ENCODE measurements around the gene FAM136A.
"Not testable (repeated sequence)": the region's sequence is repeated elsewhere in the genome, so short reads cannot be mapped to it uniquely, and the experiment has no call there.

FAM136A gene

DNA sequence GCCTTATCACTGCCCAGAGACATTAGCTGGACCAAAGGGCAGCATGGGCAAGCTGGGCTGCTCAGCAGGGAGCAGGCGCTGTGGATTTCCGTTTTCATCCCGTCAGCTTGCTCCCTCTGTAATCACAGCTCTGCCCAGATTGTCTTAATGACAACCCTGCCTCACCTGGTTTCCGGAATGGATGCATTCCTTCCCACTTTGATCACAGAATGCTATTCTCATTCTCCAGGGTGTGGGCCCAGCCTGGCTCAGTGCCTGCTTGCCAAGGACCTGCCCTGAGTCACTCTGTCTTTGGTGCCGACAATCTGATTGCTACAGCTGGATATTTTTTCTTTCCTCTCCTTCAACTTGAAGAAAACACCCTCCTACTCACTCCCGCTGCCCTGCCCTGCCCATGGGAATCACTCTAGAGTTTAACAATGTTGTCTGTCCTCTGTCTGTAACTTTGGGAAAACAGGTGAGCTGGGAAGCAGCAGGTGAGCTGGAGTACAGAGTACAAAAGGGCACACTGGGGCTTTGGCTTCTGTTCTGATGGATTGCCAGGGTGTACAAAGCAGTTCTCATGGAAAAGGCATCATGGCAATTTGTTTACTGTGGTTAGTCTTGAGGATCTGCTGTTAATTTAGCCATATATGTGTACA, 27.2 kb upstream of the FAM136A start:
- WGBS, result 63% methylated on average over 6 of the region's 6 CpGs
- Histone ChIP-seq H3K27ac (ENCODE audit: low read depth, low read length) (0 out of 2 replicates have a peak overlapping the region, but pooled peaks have one; percentile 30), H3K9ac (ENCODE audit: low read depth, low read length) (no peak overlapping the region), H3K27me3 (ENCODE audit: insufficient read depth, low read length) (no peaks in the 10 kb centered on the region; the same call in 1 of the 2 replicates), H3K9me3 (ENCODE audit: insufficient read depth, low read depth, low read length) (no peaks in the 10 kb centered on the region), H3K36me3 (ENCODE audit: insufficient read depth, low read length) (no peaks in the 10 kb centered on the region), H3K4me1 (ENCODE audit: insufficient read depth, low read length) (no peaks in the 10 kb centered on the region), H3K4me3 (ENCODE audit: low read length) (no peak overlapping the region)

- over 99% methylated on average over 6 of the region's 7 CpGs for WGBS
- no peak overlapping the region for H3K4me3 ChIP-seq (ENCODE audit: low read length)
- no peaks in the 10 kb centered on the region for H3K36me3 ChIP-seq (ENCODE audit: insufficient read depth, low read length)
- peaks cover 3% of the 10 kb centered on the region; the same call in 1 of the 2 replicates for H3K27me3 ChIP-seq (ENCODE audit: insufficient read depth, low read length)
- H3K4me1 ChIP-seq (ENCODE audit: insufficient read depth, low read length), result no peaks in the 10 kb centered on the region
- no peak overlapping the region for H3K9ac ChIP-seq (ENCODE audit: low read depth, low read length)
- H3K27ac ChIP-seq (ENCODE audit: low read depth, low read length), result no peak overlapping the region
- H3K9me3 ChIP-seq (ENCODE audit: insufficient read depth, low read depth, low read length), result no peaks in the 10 kb centered on the region
Measured at GRCh38 chr2:70325875-70326274, 24.0 kb upstream of the FAM136A start.

DNA sequence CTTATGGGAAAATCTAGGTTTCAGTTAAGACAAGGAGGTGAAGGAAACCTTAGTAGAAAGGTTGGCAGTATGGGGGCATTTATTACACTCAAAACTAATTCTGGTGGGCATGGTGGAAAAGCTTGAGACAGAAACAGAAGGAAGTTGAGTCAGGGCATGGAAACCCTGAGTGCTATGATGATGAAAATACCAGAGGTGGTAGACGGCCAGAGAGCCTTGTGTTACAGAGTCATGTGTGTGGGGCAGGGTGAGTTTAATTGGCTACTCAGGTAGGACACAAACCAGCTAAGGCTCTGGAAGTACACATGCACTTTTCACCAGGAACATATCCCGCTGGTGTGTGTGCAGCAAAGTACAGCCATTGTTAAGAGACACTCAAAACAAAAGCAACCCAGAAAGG, 20.7 kb upstream of the FAM136A start:
- Histone ChIP-seq H3K4me3 (ENCODE audit: low read length) (no peak overlapping the region), H3K9ac (ENCODE audit: low read depth, low read length) (no peak overlapping the region), H3K36me3 (ENCODE audit: insufficient read depth, low read length) (no peaks in the 10 kb centered on the region), H3K9me3 (ENCODE audit: insufficient read depth, low read depth, low read length) (no peaks in the 10 kb centered on the region), H3K4me1 (ENCODE audit: insufficient read depth, low read length) (no peaks in the 10 kb centered on the region), H3K27me3 (ENCODE audit: insufficient read depth, low read length) (peaks cover 3% of the 10 kb centered on the region; the same call in 1 of the 2 replicates), H3K27ac (ENCODE audit: low read depth, low read length) (no peak overlapping the region)
- 85% methylated on average over 2 of the region's 2 CpGs for WGBS

- Histone ChIP-seq H3K27me3 (ENCODE audit: insufficient read depth, low read length) (0 out of 2 replicates have a peak, but pooled peaks cover 3% of the 10 kb centered on the region), H3K36me3 (ENCODE audit: insufficient read depth, low read length) (no peaks in the 10 kb centered on the region), H3K9ac (ENCODE audit: low read depth, low read length) (no peak overlapping the region), H3K4me3 (ENCODE audit: low read length) (no peak overlapping the region), H3K4me1 (ENCODE audit: insufficient read depth, low read length) (no peaks in the 10 kb centered on the region), H3K9me3 (ENCODE audit: insufficient read depth, low read depth, low read length) (no peaks in the 10 kb centered on the region), H3K27ac (ENCODE audit: low read depth, low read length) (no peak overlapping the region)
- 88% methylated on average over 6 of the region's 6 CpGs for WGBS
Measured at GRCh38 chr2:70321370-70321769, 19.5 kb upstream of the FAM136A start.

DNA sequence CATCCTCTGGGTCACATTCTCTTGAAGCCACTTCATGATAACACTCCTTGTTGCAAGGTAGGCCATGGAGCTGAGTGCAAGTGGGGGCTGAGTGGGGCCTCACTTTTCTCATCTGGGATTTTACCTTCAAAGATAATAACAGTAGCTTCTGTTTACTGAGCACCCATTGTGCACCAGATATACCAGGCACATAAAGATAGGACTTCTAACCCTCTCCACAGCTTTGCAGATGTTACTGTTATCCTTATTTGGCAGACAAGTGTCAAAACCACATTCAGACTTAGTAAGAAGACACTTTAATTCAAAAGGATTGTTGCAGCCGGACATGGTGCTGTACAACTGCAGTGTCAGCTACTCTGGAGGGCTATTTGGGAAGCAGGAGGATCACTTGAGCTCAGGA, 12.8 kb upstream of the FAM136A start:
- H3K4me1 ChIP-seq (ENCODE audit: insufficient read depth, low read length), result no peaks in the 10 kb centered on the region
- H3K27ac ChIP-seq (ENCODE audit: low read depth, low read length), result no peak overlapping the region
- no peaks in the 10 kb centered on the region; the same call in 1 of the 2 replicates for H3K27me3 ChIP-seq (ENCODE audit: insufficient read depth, low read length)
- H3K36me3 ChIP-seq (ENCODE audit: insufficient read depth, low read length), result no peaks in the 10 kb centered on the region
- H3K4me3 ChIP-seq (ENCODE audit: low read length), result no peak overlapping the region
- WGBS, result 82% methylated on average over 1 of the region's 1 CpG
- no peak overlapping the region for H3K9ac ChIP-seq (ENCODE audit: low read depth, low read length)
- H3K9me3 ChIP-seq (ENCODE audit: insufficient read depth, low read depth, low read length), result no peaks in the 10 kb centered on the region

- no peaks in the 10 kb centered on the region for H3K36me3 ChIP-seq (ENCODE audit: insufficient read depth, low read length)
- H3K9me3 ChIP-seq (ENCODE audit: insufficient read depth, low read depth, low read length), result no peaks in the 10 kb centered on the region
- H3K4me3 ChIP-seq (ENCODE audit: low read length), result no peak overlapping the region
- WGBS, result 100% methylated on average over 1 of the region's 1 CpG
- H3K27ac ChIP-seq (ENCODE audit: low read depth, low read length), result no peak overlapping the region
- no peaks in the 10 kb centered on the region; the same call in 1 of the 2 replicates for H3K27me3 ChIP-seq (ENCODE audit: insufficient read depth, low read length)
- no peaks in the 10 kb centered on the region for H3K4me1 ChIP-seq (ENCODE audit: insufficient read depth, low read length)
- no peak overlapping the region for H3K9ac ChIP-seq (ENCODE audit: low read depth, low read length)
Measured at GRCh38 chr2:70312560-70312959, 10.7 kb upstream of the FAM136A start.

- no peak overlapping the region for H3K9ac ChIP-seq (ENCODE audit: low read depth, low read length)
- no peaks in the 10 kb centered on the region; the same call in 1 of the 2 replicates for H3K27me3 ChIP-seq (ENCODE audit: insufficient read depth, low read length)
- H3K4me1 ChIP-seq (ENCODE audit: insufficient read depth, low read length), result no peaks in the 10 kb centered on the region
- 88% methylated on average over 3 of the region's 3 CpGs for WGBS
- H3K27ac ChIP-seq (ENCODE audit: low read depth, low read length), result no peak overlapping the region
- H3K4me3 ChIP-seq (ENCODE audit: low read length), result no peak overlapping the region
- no peaks in the 10 kb centered on the region for H3K36me3 ChIP-seq (ENCODE audit: insufficient read depth, low read length)
- H3K9me3 ChIP-seq (ENCODE audit: insufficient read depth, low read depth, low read length), result no peaks in the 10 kb centered on the region
Measured at GRCh38 chr2:70310899-70311298, 9.0 kb upstream of the FAM136A start.

GRCh38 chr2:70305531-70305930, 3.7 kb upstream of the FAM136A start:
- Histone ChIP-seq H3K9ac (ENCODE audit: low read depth, low read length) (no peak overlapping the region), H3K36me3 (ENCODE audit: insufficient read depth, low read length) (peaks cover 4% of the 10 kb centered on the region), H3K27me3 (ENCODE audit: insufficient read depth, low read length) (no peaks in the 10 kb centered on the region), H3K27ac (ENCODE audit: low read depth, low read length) (no peak overlapping the region), H3K4me1 (ENCODE audit: insufficient read depth, low read length) (peaks cover 12% of the 10 kb centered on the region), H3K9me3 (ENCODE audit: insufficient read depth, low read depth, low read length) (peaks cover 3% of the 10 kb centered on the region; the same call in 1 of the 2 replicates), H3K4me3 (ENCODE audit: low read length) (no peak overlapping the region)
- WGBS, result 83% methylated on average over 3 of the region's 3 CpGs

DNA sequence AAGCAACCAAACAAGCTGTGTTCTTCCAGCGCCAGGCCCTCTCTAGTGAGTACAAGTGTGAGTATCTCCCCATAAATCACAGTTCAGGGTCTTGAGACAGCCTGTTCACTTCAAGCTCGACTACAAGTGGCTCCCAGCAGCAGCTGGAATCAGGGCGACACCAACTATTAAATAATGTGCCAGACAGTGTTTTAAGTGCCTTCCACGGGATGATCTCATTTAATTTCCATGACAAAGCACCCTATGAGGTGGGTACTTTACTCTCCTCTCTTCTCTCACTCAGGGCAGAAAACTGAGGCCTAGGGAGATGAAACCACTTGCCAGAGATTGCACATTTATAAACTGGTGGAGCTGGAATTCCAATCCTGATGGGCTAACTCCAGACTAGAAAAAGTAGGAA, 2.6 kb upstream of the FAM136A start:
- Histone ChIP-seq H3K27me3 (ENCODE audit: insufficient read depth, low read length) (no peaks in the 10 kb centered on the region), H3K4me3 (ENCODE audit: low read length) (no peak overlapping the region), H3K27ac (ENCODE audit: low read depth, low read length) (no peak overlapping the region), H3K9ac (ENCODE audit: low read depth, low read length) (no peak overlapping the region), H3K36me3 (ENCODE audit: insufficient read depth, low read length) (peaks cover 13% of the 10 kb centered on the region), H3K4me1 (ENCODE audit: insufficient read depth, low read length) (peaks cover 12% of the 10 kb centered on the region), H3K9me3 (ENCODE audit: insufficient read depth, low read depth, low read length) (peaks cover 3% of the 10 kb centered on the region; the same call in 1 of the 2 replicates)
- 46% methylated on average over 4 of the region's 4 CpGs for WGBS

- WGBS, result 95% methylated on average over 3 of the region's 3 CpGs
- Histone ChIP-seq H3K9ac (ENCODE audit: low read depth, low read length) (no peak overlapping the region), H3K27me3 (ENCODE audit: insufficient read depth, low read length) (no peaks in the 10 kb centered on the region), H3K9me3 (ENCODE audit: insufficient read depth, low read depth, low read length) (peaks cover 3% of the 10 kb centered on the region; the same call in 1 of the 2 replicates), H3K27ac (ENCODE audit: low read depth, low read length) (no peak overlapping the region), H3K4me3 (ENCODE audit: low read length) (no peak overlapping the region), H3K4me1 (ENCODE audit: insufficient read depth, low read length) (peaks cover 12% of the 10 kb centered on the region), H3K36me3 (ENCODE audit: insufficient read depth, low read length) (peaks cover 25% of the 10 kb centered on the region)
Measured at GRCh38 chr2:70303186-70303585, 1.3 kb upstream of the FAM136A start.

DNA sequence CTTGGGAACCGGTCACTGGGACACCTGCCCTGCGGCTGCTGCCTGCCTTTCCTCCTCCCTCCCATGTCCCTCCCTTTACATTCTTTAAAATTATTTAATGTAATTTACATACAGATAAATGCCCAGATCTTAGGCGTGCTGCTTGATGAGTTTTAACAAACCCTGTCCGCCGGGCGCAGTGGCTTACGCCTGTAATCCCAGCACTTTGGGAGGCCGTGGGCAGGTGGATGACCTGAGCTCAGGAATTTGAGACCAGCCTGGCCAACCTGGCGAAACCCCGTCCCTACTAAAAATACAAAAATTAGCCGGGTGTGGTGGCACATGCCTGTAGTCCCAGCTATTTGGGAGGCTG, 304 bp upstream of the FAM136A start:
- peak overlapping the region; percentile 80; the same call in 1 of the 2 replicates for H3K4me3 ChIP-seq (ENCODE audit: low read length)
- H3K9ac ChIP-seq (ENCODE audit: low read depth, low read length), result not testable (repeated sequence)

More for the DNA sequence above, 304 bp upstream of the FAM136A start:
- not testable (repeated sequence) for H3K27ac ChIP-seq (ENCODE audit: low read depth, low read length); H3K9me3 ChIP-seq (ENCODE audit: insufficient read depth, low read depth, low read length); H3K27me3 ChIP-seq (ENCODE audit: insufficient read depth, low read length)
- H3K4me1 ChIP-seq (ENCODE audit: insufficient read depth, low read length), result peaks cover 12% of the 10 kb centered on the region
- peaks cover 33% of the 10 kb centered on the region for H3K36me3 ChIP-seq (ENCODE audit: insufficient read depth, low read length)
- 67% methylated on average over 11 of the region's 11 CpGs for WGBS

Measured in HUES64 (cell line).